ENCODE data around the gene ATXN7L1.
A peak's percentile ranks its signal among the peaks of the same experiment; 100 is the strongest.

Gene ATXN7L1, protein sequence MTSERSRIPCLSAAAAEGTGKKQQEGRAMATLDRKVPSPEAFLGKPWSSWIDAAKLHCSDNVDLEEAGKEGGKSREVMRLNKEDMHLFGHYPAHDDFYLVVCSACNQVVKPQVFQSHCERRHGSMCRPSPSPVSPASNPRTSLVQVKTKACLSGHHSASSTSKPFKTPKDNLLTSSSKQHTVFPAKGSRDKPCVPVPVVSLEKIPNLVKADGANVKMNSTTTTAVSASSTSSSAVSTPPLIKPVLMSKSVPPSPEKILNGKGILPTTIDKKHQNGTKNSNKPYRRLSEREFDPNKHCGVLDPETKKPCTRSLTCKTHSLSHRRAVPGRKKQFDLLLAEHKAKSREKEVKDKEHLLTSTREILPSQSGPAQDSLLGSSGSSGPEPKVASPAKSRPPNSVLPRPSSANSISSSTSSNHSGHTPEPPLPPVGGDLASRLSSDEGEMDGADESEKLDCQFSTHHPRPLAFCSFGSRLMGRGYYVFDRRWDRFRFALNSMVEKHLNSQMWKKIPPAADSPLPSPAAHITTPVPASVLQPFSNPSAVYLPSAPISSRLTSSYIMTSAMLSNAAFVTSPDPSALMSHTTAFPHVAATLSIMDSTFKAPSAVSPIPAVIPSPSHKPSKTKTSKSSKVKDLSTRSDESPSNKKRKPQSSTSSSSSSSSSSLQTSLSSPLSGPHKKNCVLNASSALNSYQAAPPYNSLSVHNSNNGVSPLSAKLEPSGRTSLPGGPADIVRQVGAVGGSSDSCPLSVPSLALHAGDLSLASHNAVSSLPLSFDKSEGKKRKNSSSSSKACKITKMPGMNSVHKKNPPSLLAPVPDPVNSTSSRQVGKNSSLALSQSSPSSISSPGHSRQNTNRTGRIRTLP

DNA sequence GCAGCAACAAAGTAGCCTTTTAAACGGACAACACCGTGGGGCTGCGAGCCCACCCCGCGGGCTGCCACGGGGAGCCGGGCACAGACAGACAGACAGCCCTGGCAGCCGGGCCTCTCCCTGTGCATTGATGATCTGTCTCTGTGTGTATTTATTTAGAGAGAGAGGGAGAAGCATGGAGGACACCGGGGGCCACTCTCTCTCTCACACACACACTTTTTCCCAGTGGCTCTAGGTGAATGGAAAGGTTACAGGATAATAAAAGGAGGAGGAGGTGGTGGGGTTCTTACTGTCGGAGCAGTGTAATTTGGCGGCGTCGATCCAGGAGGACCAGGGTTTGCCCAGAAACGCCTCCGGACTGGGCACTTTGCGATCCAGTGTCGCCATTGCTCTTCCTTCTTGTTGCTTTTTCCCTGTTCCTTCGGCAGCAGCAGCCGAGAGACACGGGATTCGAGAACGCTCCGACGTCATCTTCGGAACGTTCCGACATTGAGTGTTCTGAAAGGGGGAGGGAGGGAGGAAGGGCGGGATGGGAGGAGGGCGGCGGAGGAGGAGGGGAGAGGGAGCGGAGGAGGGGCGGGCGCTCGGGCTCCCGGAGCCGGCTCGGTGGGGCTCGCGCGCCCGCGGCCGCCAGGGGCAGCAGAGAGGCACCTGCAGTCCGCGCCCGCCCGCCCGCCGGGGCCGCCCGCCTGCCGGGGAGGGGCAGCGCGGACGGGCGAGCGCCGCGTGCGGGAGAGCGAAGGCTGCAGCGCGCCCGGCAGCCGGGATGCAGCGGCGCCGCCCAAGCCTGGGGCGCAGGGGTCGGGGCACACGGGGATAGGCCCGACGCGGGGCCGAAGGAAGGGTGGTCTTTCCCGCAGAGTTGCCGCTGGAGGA, at the start of gene ATXN7L1:
Gene ATXN7L1, minus strand, starts transcription at position 509 of the 873 bp plus-strand sequence. Its CDS starts 41 bp downstream, at position 468.
- DNase-seq (ENCODE audit: low spot score) = peak; percentile 94
- Histone ChIP-seq H3K4me3 (peak within 1 kb of the TSS; percentile 98), H3K27ac (peak within 1 kb of the TSS; percentile 55 to 91)
- TF ChIP-seq, protein P1, sequence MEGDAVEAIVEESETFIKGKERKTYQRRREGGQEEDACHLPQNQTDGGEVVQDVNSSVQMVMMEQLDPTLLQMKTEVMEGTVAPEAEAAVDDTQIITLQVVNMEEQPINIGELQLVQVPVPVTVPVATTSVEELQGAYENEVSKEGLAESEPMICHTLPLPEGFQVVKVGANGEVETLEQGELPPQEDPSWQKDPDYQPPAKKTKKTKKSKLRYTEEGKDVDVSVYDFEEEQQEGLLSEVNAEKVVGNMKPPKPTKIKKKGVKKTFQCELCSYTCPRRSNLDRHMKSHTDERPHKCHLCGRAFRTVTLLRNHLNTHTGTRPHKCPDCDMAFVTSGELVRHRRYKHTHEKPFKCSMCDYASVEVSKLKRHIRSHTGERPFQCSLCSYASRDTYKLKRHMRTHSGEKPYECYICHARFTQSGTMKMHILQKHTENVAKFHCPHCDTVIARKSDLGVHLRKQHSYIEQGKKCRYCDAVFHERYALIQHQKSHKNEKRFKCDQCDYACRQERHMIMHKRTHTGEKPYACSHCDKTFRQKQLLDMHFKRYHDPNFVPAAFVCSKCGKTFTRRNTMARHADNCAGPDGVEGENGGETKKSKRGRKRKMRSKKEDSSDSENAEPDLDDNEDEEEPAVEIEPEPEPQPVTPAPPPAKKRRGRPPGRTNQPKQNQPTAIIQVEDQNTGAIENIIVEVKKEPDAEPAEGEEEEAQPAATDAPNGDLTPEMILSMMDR (IDR thresholded peaks at IDR 0.05) = peak; percentile 39

DNA sequence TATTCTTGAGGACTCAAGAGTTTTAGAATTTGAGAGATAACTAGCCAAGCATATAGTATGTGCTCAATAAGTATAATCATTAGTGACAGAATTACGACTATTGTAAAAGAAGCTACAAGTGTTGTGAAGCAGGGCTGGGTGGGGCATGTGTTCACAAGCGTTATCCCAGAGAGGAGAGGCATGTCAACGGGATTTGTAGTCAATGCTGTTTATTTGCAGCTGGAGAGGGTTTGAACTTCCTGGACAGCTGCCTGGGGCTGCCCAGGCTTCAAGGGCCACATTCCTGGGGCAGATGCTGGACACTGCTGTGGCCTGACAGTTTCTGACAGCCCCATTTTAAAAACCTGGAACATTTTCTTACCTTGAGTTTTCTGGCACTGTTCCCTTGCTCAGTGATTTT, 49.7 kb upstream of the ATXN7L1 start:
- TF ChIP-seq, protein P1 (IDR thresholded peaks at IDR 0.05) = no peak
- Histone ChIP-seq H3K4me3 (no peak overlapping the region), H3K27ac (no peak overlapping the region)
- DNase-seq (ENCODE audit: low spot score) = no peak

DNA sequence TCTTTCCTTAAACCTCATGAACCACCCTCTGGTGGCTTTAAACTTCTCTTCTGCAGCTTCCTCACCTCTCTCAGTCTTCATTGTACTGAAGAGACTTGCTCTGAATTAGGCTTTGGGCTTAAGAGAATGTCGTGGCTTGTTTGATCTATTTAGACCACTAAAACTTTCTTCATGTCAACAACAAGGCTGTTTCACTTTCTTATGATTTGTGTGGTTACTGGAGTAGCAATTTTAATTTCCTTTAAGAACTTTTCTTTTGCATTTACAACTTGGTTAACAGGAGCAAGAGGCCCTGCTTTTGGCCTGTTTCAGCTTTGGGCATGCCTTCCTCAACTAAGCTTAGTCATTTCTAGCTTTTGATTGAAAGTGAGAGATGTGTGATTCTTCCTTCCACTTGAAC, 48.5 kb upstream of the ATXN7L1 start:
- no peak overlapping the region for H3K4me3 ChIP-seq
- H3K27ac ChIP-seq = no peak overlapping the region
- no peak for DNase-seq (ENCODE audit: low spot score)
- TF ChIP-seq, protein P1 (IDR thresholded peaks at IDR 0.05) = no peak

DNA sequence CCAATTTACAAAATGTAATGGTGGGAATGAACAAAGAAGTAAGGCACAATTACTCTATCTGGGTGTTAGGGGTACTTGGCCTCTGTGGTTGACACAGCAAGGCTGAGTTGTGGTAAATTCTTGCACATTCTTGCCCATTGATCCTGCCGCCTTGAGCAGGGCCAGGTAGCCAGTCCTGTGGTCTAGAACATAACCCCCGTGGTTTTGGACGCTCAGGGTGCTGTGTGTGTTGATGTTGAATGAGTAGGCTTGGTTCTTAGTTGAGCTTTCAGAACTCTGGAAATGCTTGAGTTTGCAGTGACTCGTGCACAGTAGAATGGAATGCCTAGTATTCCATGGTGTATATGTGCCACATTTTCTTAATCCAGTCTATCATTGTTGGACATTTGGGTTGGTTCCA, 44.4 kb upstream of the ATXN7L1 start:
- DNase-seq (ENCODE audit: low spot score) = no peak
- TF ChIP-seq, protein P1 (IDR thresholded peaks at IDR 0.05) = no peak
- Histone ChIP-seq H3K27ac (no peak overlapping the region), H3K4me3 (no peak overlapping the region)

DNA sequence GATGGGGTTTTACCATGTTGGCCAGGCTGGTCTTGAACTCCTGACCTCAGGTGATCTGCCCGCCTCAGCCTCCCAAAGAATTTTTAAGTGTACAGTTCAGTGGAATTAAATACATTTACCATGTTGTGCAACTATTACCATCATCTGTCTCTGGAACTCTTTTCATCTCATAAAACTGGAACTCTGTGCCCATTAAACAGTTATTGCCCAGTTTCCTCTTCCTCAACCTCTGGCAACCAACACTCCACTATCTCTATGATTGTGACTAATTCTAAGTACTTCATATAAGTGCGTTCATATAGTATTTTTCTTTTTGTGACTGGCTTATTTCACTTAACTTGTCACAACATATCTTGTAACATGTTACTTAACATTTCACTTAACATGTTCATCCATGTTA, 41.3 kb upstream of the ATXN7L1 start:
- TF ChIP-seq, protein P1 (IDR thresholded peaks at IDR 0.05) = no peak
- no peak overlapping the region for H3K27ac ChIP-seq
- DNase-seq (ENCODE audit: low spot score) = no peak
- H3K4me3 ChIP-seq = no peak overlapping the region

DNA sequence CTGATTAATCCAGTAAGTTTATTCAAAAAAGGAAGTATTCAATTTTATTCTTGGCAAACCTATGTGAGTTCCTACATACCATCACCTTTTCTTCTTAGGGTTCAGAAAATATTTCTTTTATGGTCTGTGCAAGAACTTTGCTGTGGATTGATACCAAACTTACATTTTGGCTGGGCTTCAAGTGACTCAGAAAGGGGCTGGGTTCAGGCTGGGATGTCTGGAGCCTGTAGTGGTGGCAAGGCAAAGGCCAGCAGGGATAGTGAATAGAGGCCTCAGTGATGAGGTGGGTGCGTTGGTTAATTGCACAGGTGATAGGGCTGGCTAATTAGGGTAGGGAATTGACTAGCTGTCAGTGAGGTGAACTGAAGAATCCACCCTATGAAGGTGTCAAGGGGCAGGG, 40.2 kb upstream of the ATXN7L1 start:
- TF ChIP-seq, protein P1 (IDR thresholded peaks at IDR 0.05) = no peak
- no peak overlapping the region for H3K27ac ChIP-seq
- H3K4me3 ChIP-seq = no peak overlapping the region
- no peak for DNase-seq (ENCODE audit: low spot score)

All from coronary artery (tissue), 2 donors.